Measurements from ENCODE around the gene FLT3LG.
"Not testable (repeated sequence)": the region's sequence is repeated elsewhere in the genome, so short reads cannot be mapped to it uniquely, and the experiment has no call there.

Gene FLT3LG

GRCh38 chr19:49455773-49456172, 18.2 kb upstream of the FLT3LG start:
- DNase-seq (ENCODE audit: low read depth): peak; percentile 53
- TF ChIP-seq CTCF (IDR thresholded peaks at IDR 0.05; ENCODE audit: low read length, missing control alignments): no peak
- H3K4me3 ChIP-seq (replicated peaks; ENCODE audit: low read depth, low read length): no peak overlapping the region

GRCh38 chr19:49456326-49456725, 17.7 kb upstream of the FLT3LG start:
- no peak for TF ChIP-seq CTCF (IDR thresholded peaks at IDR 0.05; ENCODE audit: low read length, missing control alignments)
- no peak overlapping the region for H3K4me3 ChIP-seq (replicated peaks; ENCODE audit: low read depth, low read length)
- DNase-seq (ENCODE audit: low read depth): peak; percentile 45

GRCh38 chr19:49458567-49458903, 15.5 kb upstream of the FLT3LG start:
- DNase-seq (ENCODE audit: low read depth): no peak
- no peak for TF ChIP-seq CTCF (IDR thresholded peaks at IDR 0.05; ENCODE audit: low read length, missing control alignments)
- H3K4me3 ChIP-seq (replicated peaks; ENCODE audit: low read depth, low read length): no peak overlapping the region

GRCh38 chr19:49459388-49459787, 14.6 kb upstream of the FLT3LG start:
- no peak for TF ChIP-seq CTCF (IDR thresholded peaks at IDR 0.05; ENCODE audit: low read length, missing control alignments)
- DNase-seq (ENCODE audit: low read depth): no peak

GRCh38 chr19:49461130-49461529, 12.9 kb upstream of the FLT3LG start:
- DNase-seq (ENCODE audit: low read depth); H3K4me3 ChIP-seq (replicated peaks; ENCODE audit: low read depth, low read length): not testable (repeated sequence)

More at GRCh38 chr19:49459388-49459787, 14.6 kb upstream of the FLT3LG start:
- H3K4me3 ChIP-seq (replicated peaks; ENCODE audit: low read depth, low read length): no peak overlapping the region

- TF ChIP-seq CTCF (IDR thresholded peaks at IDR 0.05; ENCODE audit: low read length, missing control alignments): no peak
- DNase-seq (ENCODE audit: low read depth): no peak
These were observed 12.4 kb upstream of the FLT3LG start for GRCh38 chr19:49461656-49462055.

GRCh38 chr19:49462492-49462891, 11.5 kb upstream of the FLT3LG start:
- H3K4me3 ChIP-seq (replicated peaks; ENCODE audit: low read depth, low read length): no peak overlapping the region

More at GRCh38 chr19:49461656-49462055, 12.4 kb upstream of the FLT3LG start:
- no peak overlapping the region for H3K4me3 ChIP-seq (replicated peaks; ENCODE audit: low read depth, low read length)

More at GRCh38 chr19:49462492-49462891, 11.5 kb upstream of the FLT3LG start:
- TF ChIP-seq CTCF (IDR thresholded peaks at IDR 0.05; ENCODE audit: low read length, missing control alignments): no peak
- DNase-seq (ENCODE audit: low read depth): no peak

Data from fibroblast of pulmonary artery (primary cell).